GM12878 (cell line): ENCODE data around the gene MARK4. TPM values are rescaled to one million over a fixed set of nuclear protein-coding genes. Genes with fewer than 3 reads are reported as not detected.

Experiments
- ATAC-seq: fragments of 200-7000 bp; cut with Tn5 transposase; 3 replicates; pipeline ENCODE4 v1.9.1; 2020; ENCODE audit warnings: mild to moderate bottlenecking, moderate library complexity
- BruUV-seq: library from RNA; stranded (reverse); fragments of 400-500 nt; replicated peaks from 2 replicates; lab custom pipeline; 2021; lab: Mats Ljungman, UMichigan
- CTCF ChIA-PET: fragments of 300-600 bp; sonication (Branson Sonifier 250); formaldehyde crosslinking; extraction: SDS; loops from one replicate; lab custom pipeline; 2021; ENCODE audit warnings: inconsistent platforms; lab: Yijun Ruan, JAX
- POLR2A ChIA-PET: fragments of 350-600 bp; formaldehyde crosslinking; extraction: SDS; loops from one replicate; lab custom pipeline; 2021; ENCODE audit warnings: inconsistent platforms; lab: Charles Lee
- RAD21 ChIA-PET: fragments of 300-600 bp; sonication (Branson Sonifier 250); formaldehyde crosslinking; loops from one replicate; lab custom pipeline; 2023; ENCODE audit warnings: antibody characterized with exemption; ENCODE audit not compliant: unreplicated experiment; lab: Charles Lee
- SMC1A ChIA-PET: fragments of 300-600 bp; sonication (Branson Sonifier 250); formaldehyde crosslinking; loops from one replicate; lab custom pipeline; 2023; ENCODE audit not compliant: unreplicated experiment, uncharacterized antibody; lab: Charles Lee
- DNase-seq: peaks from one replicate; pipeline ENCODE4 v3.0.0-alpha.2; 2011; ENCODE audit warnings: low read depth, low spot score
- FAIRE-seq: peaks from 3 replicates; lab custom pipeline; 2011; peaks lifted over from hg19 to GRCh38; lab: Jason Lieb, UNC
- H2AFZ ChIP-seq: 2 replicates; pipeline ENCODE4 v1.6.0; 2011; ENCODE audit warnings: low read depth, low read length, control low read depth; ENCODE audit not compliant: control insufficient read depth
- H3K27ac ChIP-seq: 2 replicates; pipeline ENCODE4 v1.5.1; 2011; ENCODE audit warnings: control low read depth; ENCODE audit not compliant: control insufficient read depth, insufficient read depth
- H3K27me3 ChIP-seq, 2 experiments: replicated peaks in 1 of 2; 2 replicates each; pipeline versions ENCODE4 v1.6.0 to v1.6.1; 2011; ENCODE audit warnings: low read length in 1 of 2; ENCODE audit not compliant: control insufficient read depth in 2 of 2, insufficient read depth in 2 of 2
- H3K36me3 ChIP-seq, 2 experiments: 2 replicates each; pipeline ENCODE4 v1.5.1; 2011; ENCODE audit warnings: low read length in 1 of 2; ENCODE audit not compliant: control insufficient read depth in 2 of 2, insufficient read depth in 2 of 2
- H3K4me1 ChIP-seq: 2 replicates; pipeline ENCODE4 v1.6.1; 2011; ENCODE audit warnings: mild to moderate bottlenecking, low read length, moderate library complexity, mixed read lengths; ENCODE audit not compliant: control insufficient read depth, insufficient read depth
- H3K4me2 ChIP-seq: 2 replicates; pipeline ENCODE4 v1.6.0; 2011; ENCODE audit warnings: control low read depth; ENCODE audit not compliant: control insufficient read depth, insufficient read depth
- H3K4me3 ChIP-seq: fragments of 200-600 bp; sonication (generic); 2 replicates; pipeline ENCODE4 v1.5.1; 2016
- H3K79me2 ChIP-seq: 2 replicates; pipeline ENCODE4 v1.6.0; 2011; ENCODE audit warnings: low read length; ENCODE audit not compliant: control insufficient read depth, insufficient read depth
- H3K9ac ChIP-seq: 2 replicates; pipeline ENCODE4 v1.8.0; 2011; ENCODE audit warnings: low read length, control low read depth, mixed read lengths; ENCODE audit not compliant: control insufficient read depth, insufficient read depth
- H3K9me3 ChIP-seq: replicated peaks from 3 replicates; pipeline ENCODE4 v1.5.1; 2011; ENCODE audit warnings: mild to moderate bottlenecking, low read length; ENCODE audit not compliant: control insufficient read depth, insufficient read depth
- H4K20me1 ChIP-seq: 2 replicates; pipeline ENCODE4 v1.6.0; 2011; ENCODE audit not compliant: control insufficient read depth, insufficient read depth
- BMI1 ChIP-seq: fragments of 450-650 bp; IDR thresholded peaks from 2 replicates; pipeline ENCODE4 v1.6.1; 2016; ENCODE audit warnings: mild to moderate bottlenecking, moderate library complexity, borderline replicate concordance
- MXI1 ChIP-seq: fragments of 150-350 bp; IDR thresholded peaks from 2 replicates; pipeline ENCODE4 v1.6.1; 2011; ENCODE audit warnings: low read depth, mild to moderate bottlenecking, inconsistent platforms, low read length, improper control_type of control experiment
- NFYA ChIP-seq: IDR thresholded peaks from 2 replicates; pipeline ENCODE4 v1.6.1; 2011; ENCODE audit warnings: low read depth, mild to moderate bottlenecking, low read length, improper control_type of control experiment, borderline replicate concordance
- NR2C2 ChIP-seq: IDR thresholded peaks from 2 replicates; pipeline ENCODE4 v1.6.1; 2011; ENCODE audit warnings: borderline replicate concordance, low read depth; ENCODE audit not compliant: control insufficient read depth, insufficient read length
- POU2F2 ChIP-seq: IDR thresholded peaks from 3 replicates; pipeline ENCODE4 v1.6.1; 2011; ENCODE audit warnings: low read depth, mild to moderate bottlenecking, low read length, borderline replicate concordance
- RAD51 ChIP-seq: fragments of 450-650 bp; IDR thresholded peaks from 2 replicates; pipeline ENCODE4 v1.6.1; 2016; ENCODE audit warnings: moderate library complexity, mild to moderate bottlenecking, inconsistent platforms
- SMC3 ChIP-seq: IDR thresholded peaks from 2 replicates; pipeline ENCODE4 v1.6.1; 2011; ENCODE audit warnings: low read length, improper control_type of control experiment, borderline replicate concordance
- STAT1 ChIP-seq: fragments of 450-650 bp; conservative IDR thresholded peaks from 2 replicates; pipeline ENCODE4 v1.6.1; 2014; ENCODE audit warnings: antibody characterized with exemption, mild to moderate bottlenecking
- SUZ12 ChIP-seq: fragments of 200-600 bp; sonication (generic); IDR thresholded peaks from one replicate; pipeline ENCODE4 v1.6.1; 2018; ENCODE audit warnings: antibody characterized with exemption, mild to moderate bottlenecking; ENCODE audit not compliant: unreplicated experiment
- WGBS: methylation state at CpG from one replicate; pipeline ENCODE4 v1.1.6; 2016; ENCODE audit warnings: low lambda C conversion rate; ENCODE audit not compliant: insufficient replicate concordance, insufficient coverage; ENCODE audit errors: missing lambda C conversion rate; 5-methylcytosine and 5-hydroxymethylcytosine counted together
- in situ Hi-C: fragments of 300-500 bp; cut with MboI; formaldehyde crosslinking; loops from 9 replicates; pipeline ENCODE4 v1.14.3; 2018; ENCODE audit warnings: mixed read lengths
- intact Hi-C: fragments of 100-400 bp; cut with micrococcal nuclease; formaldehyde crosslinking; loops from one replicate; pipeline ENCODE4 v1.14.2; 2022; ENCODE audit not compliant: unreplicated experiment
- polyA plus RNA-seq, 11 experiments: library from polyadenylated mRNA; depleted of rRNA in 4 of 11; unstranded in 6 of 11; stranded (reverse) in 5 of 11; fragments of >200 nt; fragmentation: Nextera tagmentation in 4 of 11; fragmentation: Illumina TruSeq in 1 of 11; extraction: Ambion mirVana in 4 of 11; extraction: Trizol in 1 of 11; gene quantifications; 1 replicate in 1 of 11; 2 replicates in 10 of 11; pipeline versions ENCODE4 v1.2.1 to v1.2.3, GENCODE V29; 2011 to 2016; ENCODE audit warnings: inconsistent platforms in 2 of 11, missing spikeins in 2 of 11, low read depth in 1 of 11
- total RNA-seq, 4 experiments: library from RNA; depleted of rRNA in 3 of 4; stranded (reverse); fragments of >200 nt in 3 of 4; fragmentation: Illumina TruSeq in 1 of 4; extraction: Trizol in 1 of 4; gene quantifications; 2 replicates each; pipeline versions ENCODE4 v1.2.1 to v1.2.3, GENCODE V29; 2013 to 2021
- TF ChIP-seq, protein P1 (sequence below): IDR thresholded peaks from 2 replicates; pipeline ENCODE4 v1.6.1; 2011; ENCODE audit warnings: mild to moderate bottlenecking, low read depth, low read length, moderate library complexity; ENCODE audit not compliant: insufficient replicate concordance
- TF ChIP-seq, protein P2 (sequence below): fragments of 450-650 bp; IDR thresholded peaks from 2 replicates; pipeline ENCODE4 v1.6.1; 2016; ENCODE audit warnings: mild to moderate bottlenecking, moderate library complexity, borderline replicate concordance
- TF ChIP-seq, protein P3 (sequence below): fragments of 450-650 bp; IDR thresholded peaks from 2 replicates; pipeline ENCODE4 v1.6.1; 2014; ENCODE audit warnings: mild to moderate bottlenecking

The MARK4 gene
- total and polyA plus RNA-seq, 10 of the 15 experiments (the other 5 are each of a cell fraction or from before 2014, with no cell fraction given): 0.66 to 24.3 (median 5.1) TPM

DNA sequence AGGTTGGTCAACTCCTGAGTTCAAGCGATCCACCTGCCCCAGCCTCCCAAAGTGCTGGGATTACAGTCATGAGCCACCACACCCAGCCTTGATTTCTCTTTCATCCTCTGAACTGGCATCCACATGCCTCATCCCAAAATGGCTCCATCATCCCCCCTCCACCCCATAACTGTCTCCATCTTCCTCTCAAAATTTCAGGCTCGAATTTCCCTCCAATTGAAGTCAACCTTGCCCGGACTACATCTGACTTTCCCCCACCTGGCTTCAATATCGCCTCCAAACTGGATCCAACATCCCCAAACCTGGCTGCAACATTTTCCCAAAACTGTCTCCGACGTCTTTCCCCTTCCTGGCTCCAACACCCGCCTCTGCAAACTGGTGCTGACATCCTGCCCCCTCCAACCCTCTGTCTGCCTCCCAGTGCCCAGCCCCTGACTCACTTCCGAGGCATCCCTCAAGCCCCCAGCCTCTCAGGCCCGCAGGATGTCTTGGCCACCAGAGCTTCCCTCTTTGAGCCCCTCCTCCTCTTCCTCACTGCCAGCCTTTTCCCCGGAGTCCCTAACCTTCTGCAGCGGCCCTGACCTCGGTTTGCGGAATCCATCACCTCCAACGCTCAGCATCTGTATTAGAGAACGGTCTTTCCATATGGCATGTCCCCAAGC is 6.8 kb upstream of the MARK4 start (continued):
- TF ChIP-seq SUZ12 (no peak), NFYA (no peak), MXI1 (no peak)
- TF ChIP-seq, protein P1, sequence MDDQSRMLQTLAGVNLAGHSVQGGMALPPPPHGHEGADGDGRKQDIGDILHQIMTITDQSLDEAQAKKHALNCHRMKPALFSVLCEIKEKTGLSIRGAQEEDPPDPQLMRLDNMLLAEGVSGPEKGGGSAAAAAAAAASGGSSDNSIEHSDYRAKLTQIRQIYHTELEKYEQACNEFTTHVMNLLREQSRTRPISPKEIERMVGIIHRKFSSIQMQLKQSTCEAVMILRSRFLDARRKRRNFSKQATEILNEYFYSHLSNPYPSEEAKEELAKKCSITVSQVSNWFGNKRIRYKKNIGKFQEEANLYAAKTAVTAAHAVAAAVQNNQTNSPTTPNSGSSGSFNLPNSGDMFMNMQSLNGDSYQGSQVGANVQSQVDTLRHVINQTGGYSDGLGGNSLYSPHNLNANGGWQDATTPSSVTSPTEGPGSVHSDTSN: no peak
- TF ChIP-seq, protein P2, sequence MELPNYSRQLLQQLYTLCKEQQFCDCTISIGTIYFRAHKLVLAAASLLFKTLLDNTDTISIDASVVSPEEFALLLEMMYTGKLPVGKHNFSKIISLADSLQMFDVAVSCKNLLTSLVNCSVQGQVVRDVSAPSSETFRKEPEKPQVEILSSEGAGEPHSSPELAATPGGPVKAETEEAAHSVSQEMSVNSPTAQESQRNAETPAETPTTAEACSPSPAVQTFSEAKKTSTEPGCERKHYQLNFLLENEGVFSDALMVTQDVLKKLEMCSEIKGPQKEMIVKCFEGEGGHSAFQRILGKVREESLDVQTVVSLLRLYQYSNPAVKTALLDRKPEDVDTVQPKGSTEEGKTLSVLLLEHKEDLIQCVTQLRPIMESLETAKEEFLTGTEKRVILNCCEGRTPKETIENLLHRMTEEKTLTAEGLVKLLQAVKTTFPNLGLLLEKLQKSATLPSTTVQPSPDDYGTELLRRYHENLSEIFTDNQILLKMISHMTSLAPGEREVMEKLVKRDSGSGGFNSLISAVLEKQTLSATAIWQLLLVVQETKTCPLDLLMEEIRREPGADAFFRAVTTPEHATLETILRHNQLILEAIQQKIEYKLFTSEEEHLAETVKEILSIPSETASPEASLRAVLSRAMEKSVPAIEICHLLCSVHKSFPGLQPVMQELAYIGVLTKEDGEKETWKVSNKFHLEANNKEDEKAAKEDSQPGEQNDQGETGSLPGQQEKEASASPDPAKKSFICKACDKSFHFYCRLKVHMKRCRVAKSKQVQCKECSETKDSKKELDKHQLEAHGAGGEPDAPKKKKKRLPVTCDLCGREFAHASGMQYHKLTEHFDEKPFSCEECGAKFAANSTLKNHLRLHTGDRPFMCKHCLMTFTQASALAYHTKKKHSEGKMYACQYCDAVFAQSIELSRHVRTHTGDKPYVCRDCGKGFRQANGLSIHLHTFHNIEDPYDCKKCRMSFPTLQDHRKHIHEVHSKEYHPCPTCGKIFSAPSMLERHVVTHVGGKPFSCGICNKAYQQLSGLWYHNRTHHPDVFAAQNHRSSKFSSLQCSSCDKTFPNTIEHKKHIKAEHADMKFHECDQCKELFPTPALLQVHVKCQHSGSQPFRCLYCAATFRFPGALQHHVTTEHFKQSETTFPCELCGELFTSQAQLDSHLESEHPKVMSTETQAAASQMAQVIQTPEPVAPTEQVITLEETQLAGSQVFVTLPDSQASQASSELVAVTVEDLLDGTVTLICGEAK: no peak

DNA sequence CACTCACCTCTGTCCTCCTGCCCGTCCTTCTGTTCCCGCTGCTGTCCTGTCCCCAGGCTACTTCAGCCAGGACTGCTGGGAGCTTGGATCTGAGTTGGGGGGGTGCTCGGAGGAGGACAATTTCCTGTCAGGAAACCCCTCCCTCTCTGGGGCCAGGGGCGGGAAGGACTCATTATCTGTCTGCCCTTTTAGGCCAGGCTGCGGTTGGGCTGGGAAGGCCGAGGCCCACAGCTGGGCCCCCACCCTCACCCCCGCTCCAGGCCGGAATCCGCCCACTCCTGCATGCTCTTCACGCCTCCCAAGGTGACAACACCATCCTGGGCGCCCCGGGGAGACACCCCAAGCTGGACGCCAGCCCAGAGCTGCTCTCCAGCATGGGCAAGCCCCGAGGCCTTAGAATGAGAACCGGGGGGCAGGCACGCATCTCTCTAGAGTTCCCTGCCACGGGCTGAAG is 5.7 kb upstream of the MARK4 start, which contains the start of gene EXOC3L2:
Gene EXOC3L2 (minus strand): TSS at position 74 of the 454 bp plus-strand sequence. CDS start 6,362 bp downstream, outside the sequence.
- ChIA-PET CTCF (no interaction called here), POLR2A (no interaction called here), RAD21 (interaction anchor here (1.0 kb wide), 1 partner anchor 93 kb away, joined by 3 read pairs; no protein-coding TSS in a partner anchor), SMC1A (no interaction called here)
- H3K4me1 ChIP-seq: peaks cover 4% of the 10 kb centered on the region; the same call in 1 of the 2 replicates
- no peaks in the 10 kb centered on the region for H3K27me3 ChIP-seq
- WGBS: 61% methylated on average over 15 of the region's 17 CpGs
- no peak within 1 kb of the TSS for H3K27ac ChIP-seq
- no peak for FAIRE-seq
- ATAC-seq: no peak
- H3K36me3 ChIP-seq: no peaks in the 10 kb centered on the region
- BruUV-seq: no TSS peak
- no peaks in the 10 kb centered on the region for H4K20me1 ChIP-seq
- no peak within 1 kb of the TSS for H2AFZ ChIP-seq
- H3K9me3 ChIP-seq: no peaks in the 10 kb centered on the region
- no peaks in the 10 kb centered on the region for H3K79me2 ChIP-seq
- in situ Hi-C loops: no loop called here
- no peak within 1 kb of the TSS for H3K4me3 ChIP-seq
- DNase-seq: no peak
- H3K9ac ChIP-seq: no peak within 1 kb of the TSS
- no peak within 1 kb of the TSS for H3K4me2 ChIP-seq
- intact Hi-C loops: no loop called here
- TF ChIP-seq, protein P3, sequence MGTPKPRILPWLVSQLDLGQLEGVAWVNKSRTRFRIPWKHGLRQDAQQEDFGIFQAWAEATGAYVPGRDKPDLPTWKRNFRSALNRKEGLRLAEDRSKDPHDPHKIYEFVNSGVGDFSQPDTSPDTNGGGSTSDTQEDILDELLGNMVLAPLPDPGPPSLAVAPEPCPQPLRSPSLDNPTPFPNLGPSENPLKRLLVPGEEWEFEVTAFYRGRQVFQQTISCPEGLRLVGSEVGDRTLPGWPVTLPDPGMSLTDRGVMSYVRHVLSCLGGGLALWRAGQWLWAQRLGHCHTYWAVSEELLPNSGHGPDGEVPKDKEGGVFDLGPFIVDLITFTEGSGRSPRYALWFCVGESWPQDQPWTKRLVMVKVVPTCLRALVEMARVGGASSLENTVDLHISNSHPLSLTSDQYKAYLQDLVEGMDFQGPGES: no peak
- TF ChIP-seq SMC3 (no peak), RAD51 (no peak), POU2F2 (no peak), STAT1 (no peak), NR2C2 (no peak), BMI1 (no peak)
